Activated naive CD4-positive, alpha-beta T cell treated with Interleukin-2 at 50 U/mL for 16 hours (primary cell): ENCODE results near the gene CCDC80.

Source experiments
- DNase-seq: peaks from one replicate; pipeline ENCODE4 v3.0.0-alpha.2; 2020

CCDC80 gene

DNA sequence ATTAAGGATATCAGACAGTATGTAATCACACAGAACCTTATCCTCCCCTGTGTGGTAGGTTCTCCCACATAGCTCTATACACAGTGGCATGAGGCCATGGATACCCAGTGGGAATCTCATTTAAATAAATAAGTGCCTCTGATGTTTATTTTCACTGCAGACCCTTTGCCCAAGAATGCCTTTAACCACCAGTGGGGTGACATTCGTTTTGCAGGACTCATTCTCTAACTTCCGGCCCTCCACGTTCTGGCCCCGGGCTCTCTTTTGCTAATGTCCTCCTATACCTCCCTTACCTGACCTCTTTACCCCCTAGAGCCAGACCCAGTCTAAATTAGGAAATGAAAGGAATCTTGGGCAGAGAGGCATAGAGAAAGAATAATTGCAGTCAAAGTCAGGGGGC is 8.3 kb downstream of the CCDC80 start:
- no peak for DNase-seq

- DNase-seq: no peak
Measured at GRCh38 chr3:112631257-112631656, 9.7 kb downstream of the CCDC80 start.

DNA sequence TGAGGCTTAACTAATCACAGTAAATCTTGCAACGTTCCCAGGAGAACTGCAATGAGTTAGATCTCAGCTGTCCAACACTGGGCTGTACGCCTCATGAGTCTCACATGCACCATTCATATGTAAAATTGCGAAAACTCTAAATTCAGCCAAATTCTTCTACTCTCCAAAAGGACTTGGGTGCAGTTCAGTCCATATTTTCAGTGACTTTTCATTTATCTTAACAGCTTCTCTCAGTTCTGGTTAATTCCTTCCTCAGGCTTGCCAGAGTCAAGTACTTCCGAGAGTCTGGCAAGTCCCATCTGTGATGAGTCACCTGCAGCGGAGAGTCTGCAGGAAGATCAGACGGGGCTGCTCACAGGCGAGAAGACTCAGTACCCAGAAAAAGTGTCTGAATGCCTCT is 11.5 kb downstream of the CCDC80 start:
- peak; percentile 39 for DNase-seq

GRCh38 chr3:112627919-112628466 is 12.9 kb downstream of the CCDC80 start:
- DNase-seq: no peak

DNA sequence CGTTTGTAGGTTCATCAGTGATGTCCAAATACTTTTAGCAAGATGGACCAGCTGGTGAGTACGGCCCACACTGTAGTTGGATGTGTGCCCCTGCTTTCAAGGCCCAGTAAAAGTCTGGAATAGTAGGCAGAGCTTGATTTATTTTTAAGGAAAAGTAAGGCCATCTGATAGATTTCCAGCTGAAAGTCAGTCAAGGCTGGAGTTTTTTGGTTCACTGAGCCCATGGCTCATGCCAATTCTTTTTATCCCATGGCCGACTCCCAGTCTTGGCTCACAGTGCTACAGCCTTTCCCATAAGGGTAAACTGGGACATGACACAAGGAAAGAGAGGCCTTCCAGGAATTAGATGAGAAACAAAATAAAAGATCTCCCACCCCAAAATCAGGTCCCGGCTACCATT is 13.5 kb downstream of the CCDC80 start:
- DNase-seq: no peak

- no peak for DNase-seq
Measured at GRCh38 chr3:112623717-112624116, 17.2 kb downstream of the CCDC80 start.

DNA sequence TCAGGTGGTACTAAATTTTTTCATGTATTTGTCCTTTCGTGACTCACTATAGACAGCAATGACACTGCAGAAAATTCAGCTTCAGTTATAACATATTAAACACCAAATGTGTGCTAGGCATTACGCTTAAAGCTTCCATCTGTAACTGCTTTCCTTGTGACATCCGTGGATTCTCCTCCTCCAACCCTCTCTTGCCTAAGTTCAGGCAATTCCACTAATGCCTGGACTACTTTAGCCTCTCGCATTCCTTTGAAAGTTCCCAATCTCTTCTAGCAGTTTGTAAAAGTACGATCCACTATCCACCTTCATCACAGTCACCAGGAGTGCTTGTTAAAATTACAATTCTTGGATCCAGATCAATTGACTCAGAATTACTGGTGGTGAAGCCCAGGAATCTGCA is 17.7 kb downstream of the CCDC80 start:
- DNase-seq: no peak

DNA sequence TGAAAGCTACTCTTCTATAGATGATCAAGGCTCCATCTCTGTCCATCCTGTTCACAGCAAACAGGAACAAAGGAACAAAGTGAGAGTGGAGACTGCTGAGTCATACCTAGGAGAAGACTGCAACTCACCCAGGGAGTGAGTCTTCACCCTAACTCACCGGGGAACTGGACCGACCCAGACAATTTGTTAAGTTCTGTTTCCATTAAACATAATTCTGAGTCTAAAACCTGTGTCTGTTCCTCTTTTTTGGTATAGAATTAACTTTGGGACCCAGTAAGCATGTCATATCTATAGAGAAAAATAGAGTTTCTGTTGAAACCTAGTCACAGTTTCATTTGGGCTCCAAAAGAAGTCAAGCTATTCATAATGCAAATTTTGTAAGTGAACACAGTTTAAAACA is 21.6 kb downstream of the CCDC80 start:
- no peak for DNase-seq

DNA sequence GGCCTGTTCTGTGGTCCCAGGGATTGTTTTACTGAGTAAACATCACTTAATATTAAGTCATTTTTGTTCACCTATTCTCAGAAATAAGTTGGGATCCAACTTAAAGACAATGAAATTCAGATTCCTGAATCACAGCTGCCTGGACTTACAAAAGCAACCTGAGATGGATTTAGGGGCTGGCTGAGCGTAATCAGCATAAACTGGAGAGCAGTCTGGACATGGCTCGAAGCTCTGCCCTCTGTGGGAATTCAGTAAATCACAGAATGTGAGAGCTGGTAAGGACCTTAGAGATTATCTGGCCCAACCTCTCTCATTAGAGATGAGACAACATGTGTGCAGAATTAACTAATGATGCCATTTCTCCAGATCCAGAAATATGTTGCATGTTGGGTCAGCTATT is 23.7 kb downstream of the CCDC80 start:
- DNase-seq: no peak

- no peak for DNase-seq
Measured at GRCh38 chr3:112615989-112616731, 24.8 kb downstream of the CCDC80 start.

GRCh38 chr3:112611752-112612515 is 29.0 kb downstream of the CCDC80 start:
- DNase-seq: no peak

- no peak for DNase-seq
Measured at GRCh38 chr3:112610121-112610520, 30.8 kb downstream of the CCDC80 start.

- no peak for DNase-seq
Measured at GRCh38 chr3:112607863-112608262, 33.1 kb downstream of the CCDC80 start.

DNA sequence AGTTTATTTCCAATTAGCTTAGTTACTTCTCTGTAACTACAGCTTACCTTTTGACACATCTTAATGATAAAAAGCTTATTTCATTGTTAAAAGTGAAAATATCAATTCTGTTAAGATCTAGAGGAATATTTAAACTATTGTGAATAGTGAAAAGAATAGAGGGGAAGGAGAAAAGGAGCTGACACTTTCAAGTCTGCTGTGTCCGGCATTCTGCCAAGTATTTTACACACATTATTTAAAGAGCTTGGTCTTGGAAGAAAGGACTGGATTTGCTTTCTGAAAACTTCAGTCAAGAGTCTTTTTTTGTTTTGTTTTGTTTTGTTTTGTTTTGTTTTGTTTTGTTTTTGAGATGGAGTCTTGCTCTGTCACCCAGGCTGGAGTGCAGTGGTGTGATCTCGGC is 34.8 kb downstream of the CCDC80 start:
- no peak for DNase-seq

DNA sequence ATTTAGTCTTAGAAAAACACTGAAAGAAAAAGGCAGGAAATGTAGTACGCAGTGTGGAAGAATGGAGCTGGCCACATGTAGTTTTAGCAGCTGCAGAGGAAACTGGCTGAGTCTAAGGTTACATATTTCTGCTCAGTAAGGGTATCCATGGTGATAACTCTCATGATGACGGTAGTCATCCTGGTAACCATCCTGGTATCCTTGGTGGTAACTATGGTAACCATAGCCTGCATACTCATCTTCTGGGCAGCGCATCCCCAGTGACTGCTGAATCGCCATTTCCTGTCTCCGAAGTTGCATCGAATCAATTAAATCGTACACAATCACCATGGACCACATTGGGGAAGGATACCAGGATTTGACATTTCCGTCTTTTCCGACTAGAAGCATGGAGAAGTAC is 35.7 kb downstream of the CCDC80 start:
- no peak for DNase-seq

GRCh38 chr3:112604536-112604935 is 36.4 kb downstream of the CCDC80 start:
- no peak for DNase-seq

- DNase-seq: no peak
Measured at GRCh38 chr3:112602217-112602838, 38.6 kb downstream of the CCDC80 start.

GRCh38 chr3:112598731-112599130 is 42.2 kb downstream of the CCDC80 start:
- no peak for DNase-seq

DNA sequence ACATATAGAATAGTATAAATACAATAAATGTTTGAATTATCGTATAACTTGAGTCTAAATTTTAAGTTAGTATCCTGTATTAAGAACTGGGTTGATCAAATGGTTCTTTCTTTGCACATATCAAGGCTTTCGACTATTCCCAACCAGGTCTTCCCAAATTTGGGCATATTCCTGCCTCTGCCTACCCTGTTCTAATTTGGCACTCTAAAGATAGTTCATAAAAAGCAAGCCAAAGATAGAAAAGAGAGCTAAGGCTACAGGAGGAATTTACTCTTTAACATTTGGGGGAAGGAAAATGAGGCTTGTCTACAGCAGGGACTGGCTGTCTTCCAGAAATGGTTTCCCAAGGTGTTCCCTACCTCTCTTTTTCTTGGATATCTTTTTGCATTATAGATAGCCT is 43.0 kb downstream of the CCDC80 start:
- no peak for DNase-seq

GRCh38 chr3:112594856-112595255 is 46.1 kb downstream of the CCDC80 start:
- DNase-seq: no peak

DNA sequence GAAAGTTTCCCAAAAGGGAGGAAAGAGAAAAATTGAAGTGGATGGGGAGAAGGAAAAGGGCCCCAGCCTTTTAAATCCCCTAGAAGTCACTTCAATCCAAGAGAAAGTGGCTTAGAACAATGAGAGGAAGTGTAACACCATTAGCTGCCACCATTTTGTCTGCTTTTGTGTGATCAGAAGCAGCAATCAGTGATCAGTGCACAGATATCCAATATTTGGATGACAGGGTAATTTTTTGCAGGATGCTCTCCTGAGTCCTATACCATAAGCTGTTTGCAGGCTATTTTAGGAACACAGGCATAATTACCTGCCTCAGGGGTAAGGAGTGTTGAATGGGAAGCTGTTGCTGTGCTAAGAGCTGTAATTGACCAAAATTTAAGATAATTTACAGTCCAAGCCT is 47.7 kb downstream of the CCDC80 start:
- DNase-seq: no peak

- DNase-seq: no peak
Measured at GRCh38 chr3:112587336-112587735, 53.6 kb downstream of the CCDC80 start.

- no peak for DNase-seq
Measured at GRCh38 chr3:112585782-112586181, 55.2 kb downstream of the CCDC80 start.

DNA sequence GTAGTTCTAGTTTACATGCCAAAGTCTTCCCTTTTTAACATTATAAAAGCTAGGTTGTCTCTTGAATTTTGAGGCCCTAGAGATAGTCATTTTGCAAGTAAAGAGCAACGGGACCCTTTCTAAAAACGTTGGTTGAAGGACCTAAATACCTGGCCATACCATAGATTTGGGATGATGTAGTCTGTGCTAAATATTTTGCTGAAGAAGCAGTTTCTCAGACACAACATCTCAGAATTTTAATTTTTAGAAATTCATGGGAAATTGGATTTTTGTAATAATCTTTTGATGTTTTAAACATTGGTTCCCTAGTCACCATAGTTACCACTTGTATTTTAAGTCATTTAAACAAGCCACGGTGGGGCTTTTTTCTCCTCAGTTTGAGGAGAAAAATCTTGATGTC is 57.8 kb downstream of the CCDC80 start:
- DNase-seq: no peak
